HepG2 (cell line): ENCODE results near the gene ZBTB48. TPM values are rescaled to one million over a fixed set of nuclear protein-coding genes. Genes with fewer than 3 reads are reported as not detected.
A peak's percentile ranks its signal among the peaks of the same experiment; 100 is the strongest.

Experiments used
- BORCS8-MEF2B ChIP-seq: sonication (generic); formaldehyde crosslinking; IDR thresholded peaks from 2 replicates; pipeline ENCODE4 v1.8.0; 2022; ENCODE audit warnings: mild to moderate bottlenecking, missing genetic modification reagents
- CENPT ChIP-seq: sonication (generic); formaldehyde crosslinking; IDR thresholded peaks from 2 replicates; pipeline ENCODE4 v1.8.0; 2022; ENCODE audit warnings: low read depth, mild to moderate bottlenecking, moderate library complexity, missing genetic modification reagents
- HMGA1 ChIP-seq: sonication (generic); formaldehyde crosslinking; conservative IDR thresholded peaks from 2 replicates; pipeline ENCODE4 v1.4.0; 2020; ENCODE audit warnings: missing genetic modification reagents
- HNRNPUL1 ChIP-seq: fragments of 200-400 bp; formaldehyde crosslinking; IDR thresholded peaks from 2 replicates; pipeline ENCODE4 v1.6.1; 2017; ENCODE audit warnings: low read depth, mild to moderate bottlenecking, low read length, moderate library complexity
- MAFK ChIP-seq, 2 experiments: IDR thresholded peaks in 1 of 2; conservative IDR thresholded peaks in 1 of 2; 2 replicates each; pipeline ENCODE4 v1.6.1; 2011; ENCODE audit warnings: improper control_type of control experiment in 2 of 2, low read length in 2 of 2
- NCOA2 ChIP-seq: sonication (generic); formaldehyde crosslinking; IDR thresholded peaks from 2 replicates; pipeline ENCODE4 v1.8.0; 2022; ENCODE audit warnings: inconsistent platforms
- NFE2 ChIP-seq: sonication (generic); formaldehyde crosslinking; IDR thresholded peaks from 2 replicates; pipeline ENCODE4 v1.4.0; 2020; ENCODE audit warnings: missing genetic modification reagents
- NFE2L1 ChIP-seq: sonication (generic); formaldehyde crosslinking; IDR thresholded peaks from 2 replicates; pipeline ENCODE4 v1.4.0; 2020; ENCODE audit warnings: missing genetic modification reagents, mild to moderate bottlenecking, borderline replicate concordance
- PAX8 ChIP-seq: sonication (generic); formaldehyde crosslinking; IDR thresholded peaks from 2 replicates; pipeline ENCODE4 v1.8.0; 2022; ENCODE audit warnings: mild to moderate bottlenecking, missing genetic modification reagents, borderline replicate concordance
- TAF1 ChIP-seq: sonication (generic); formaldehyde crosslinking; IDR thresholded peaks from 2 replicates; pipeline ENCODE4 v1.4.0; 2020; ENCODE audit warnings: missing genetic modification reagents
- TEAD3 ChIP-seq: optimal IDR thresholded peaks from 2 replicates; pipeline ENCODE3; 2016; ENCODE audit warnings: borderline replicate concordance
- THAP9 ChIP-seq: sonication (generic); formaldehyde crosslinking; IDR thresholded peaks from 2 replicates; pipeline ENCODE4; 2020; ENCODE audit warnings: missing genetic modification reagents, mild to moderate bottlenecking, borderline replicate concordance
- YEATS2 ChIP-seq: sonication (generic); formaldehyde crosslinking; IDR thresholded peaks from 2 replicates; pipeline ENCODE4 v1.4.0; 2020; ENCODE audit warnings: missing genetic modification reagents, borderline replicate concordance
- ZNF260 ChIP-seq: sonication (generic); formaldehyde crosslinking; IDR thresholded peaks from 2 replicates; pipeline ENCODE4 v1.4.0; 2020; ENCODE audit warnings: missing genetic modification reagents, low read depth, mild to moderate bottlenecking, borderline replicate concordance
- ZNF296 ChIP-seq: sonication (generic); formaldehyde crosslinking; conservative IDR thresholded peaks from 2 replicates; pipeline ENCODE4 v1.5.0; 2020; ENCODE audit warnings: mild to moderate bottlenecking, missing genetic modification reagents
- ZNF331 ChIP-seq: sonication (generic); formaldehyde crosslinking; IDR thresholded peaks from 2 replicates; pipeline ENCODE4 v1.4.0; 2020; ENCODE audit warnings: missing genetic modification reagents
- ZNF558 ChIP-seq: sonication (generic); formaldehyde crosslinking; IDR thresholded peaks from 2 replicates; pipeline ENCODE4 v1.9.0; 2022; ENCODE audit warnings: mild to moderate bottlenecking, missing genetic modification reagents, borderline replicate concordance
- ZNF75D ChIP-seq: sonication (generic); formaldehyde crosslinking; IDR thresholded peaks from 2 replicates; pipeline ENCODE4 v1.8.1; 2023; ENCODE audit warnings: missing genetic modification reagents, mild to moderate bottlenecking, borderline replicate concordance
- ZNF788 ChIP-seq: sonication (generic); formaldehyde crosslinking; IDR thresholded peaks from 2 replicates; pipeline ENCODE4 v1.5.0; 2020; ENCODE audit warnings: mild to moderate bottlenecking, missing genetic modification reagents, borderline replicate concordance
- polyA plus RNA-seq, 8 experiments: library from polyadenylated mRNA; depleted of rRNA in 3 of 8; stranded (reverse) in 7 of 8; unstranded in 1 of 8; fragments of >200 nt; fragmentation: Illumina TruSeq in 4 of 8; extraction: Trizol in 4 of 8; gene quantifications; 2 replicates each; pipeline versions ENCODE4 v1.2.1 to v1.2.3, GENCODE V29; 2011 to 2016; ENCODE audit warnings: low read depth in 4 of 8, missing spikeins in 1 of 8, mixed read lengths in 1 of 8; ENCODE audit not compliant: insufficient read depth in 1 of 8
- total RNA-seq, 5 experiments: library from RNA; depleted of rRNA; stranded (reverse); fragments of >200 nt; fragmentation: Illumina TruSeq; extraction: Trizol; gene quantifications; 2 replicates each; pipeline ENCODE4 v1.2.3, GENCODE V29; 2016; ENCODE audit warnings: low read depth in 1 of 5
- TF ChIP-seq, protein P1 (sequence below): sonication (generic); IDR thresholded peaks from 2 replicates; pipeline ENCODE4 v1.6.1; 2016; ENCODE audit warnings: low read depth, borderline replicate concordance
- TF ChIP-seq, protein P2 (sequence below): sonication (generic); formaldehyde crosslinking; IDR thresholded peaks from 2 replicates; pipeline ENCODE4 v1.4.0; 2020; ENCODE audit warnings: missing genetic modification reagents
- TF ChIP-seq, protein P3 (sequence below): IDR thresholded peaks from 2 replicates; pipeline ENCODE4 v1.6.1; 2018; ENCODE audit warnings: missing genetic modification reagents, mild to moderate bottlenecking, missing compliant biosample characterization

Gene ZBTB48
- total and polyA plus RNA-seq, 2 of the 13 experiments (the other 11 are each of a cell fraction or from before 2014, with no cell fraction given), result 13.0 to 17.1 TPM

DNA sequence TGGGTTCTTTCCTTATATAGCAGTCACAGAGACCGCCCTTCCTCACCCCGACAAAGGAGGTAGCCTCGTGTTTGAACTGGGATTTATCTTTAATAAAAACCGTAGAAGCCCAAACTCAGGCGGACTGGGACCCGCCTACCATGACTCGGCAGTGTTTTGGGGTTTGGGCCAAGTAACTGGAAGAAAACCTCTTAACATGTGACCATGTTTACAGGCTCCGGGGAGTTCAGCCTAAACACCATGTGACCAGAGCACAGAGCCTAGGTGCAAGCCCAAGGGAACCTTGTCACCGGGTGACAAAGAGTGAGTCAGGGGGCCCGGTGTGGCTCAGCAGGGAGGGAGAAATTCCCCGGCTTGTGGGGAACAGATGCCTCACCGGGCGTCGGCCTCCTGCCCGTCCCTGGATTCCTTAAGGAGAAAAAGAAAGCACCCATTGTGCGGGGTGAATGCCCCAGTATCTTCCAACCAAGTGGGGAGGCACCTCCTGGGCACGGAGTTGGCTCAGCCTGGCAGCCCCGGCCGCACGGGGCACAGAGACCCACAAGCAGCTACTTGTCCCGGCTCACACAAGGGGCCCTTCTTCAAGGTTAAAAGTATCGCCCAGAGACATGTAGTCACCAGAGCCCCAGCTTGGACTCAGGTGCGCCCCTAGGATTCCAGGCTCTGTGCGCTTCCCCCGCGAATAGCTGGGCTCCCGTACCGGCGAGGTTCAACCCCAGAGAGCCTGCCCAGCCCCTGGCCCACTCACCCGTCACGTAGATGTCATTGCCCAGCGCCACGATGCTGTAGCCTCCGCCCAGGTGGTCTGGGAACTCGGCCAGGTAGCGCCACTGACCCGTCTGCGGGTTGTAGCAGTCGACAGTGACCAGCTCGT, 21.5 kb downstream of the ZBTB48 start (continued):
- TF ChIP-seq TAF1 (CRISPR knock-in tag), result no peak; the same call in 1 of the 2 replicates
- TF ChIP-seq HMGA1 (CRISPR knock-in tag), result no peak
- TF ChIP-seq, protein P1, sequence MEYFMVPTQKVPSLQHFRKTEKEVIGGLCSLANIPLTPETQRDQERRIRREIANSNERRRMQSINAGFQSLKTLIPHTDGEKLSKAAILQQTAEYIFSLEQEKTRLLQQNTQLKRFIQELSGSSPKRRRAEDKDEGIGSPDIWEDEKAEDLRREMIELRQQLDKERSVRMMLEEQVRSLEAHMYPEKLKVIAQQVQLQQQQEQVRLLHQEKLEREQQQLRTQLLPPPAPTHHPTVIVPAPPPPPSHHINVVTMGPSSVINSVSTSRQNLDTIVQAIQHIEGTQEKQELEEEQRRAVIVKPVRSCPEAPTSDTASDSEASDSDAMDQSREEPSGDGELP, result no peak
- TF ChIP-seq ZNF296, result peak; percentile 35; the same call in 1 of the 2 replicates
- TF ChIP-seq ZNF558, result 0 out of 2 replicates have a peak, but pooled peaks have one; percentile 24
- TF ChIP-seq, protein P2, sequence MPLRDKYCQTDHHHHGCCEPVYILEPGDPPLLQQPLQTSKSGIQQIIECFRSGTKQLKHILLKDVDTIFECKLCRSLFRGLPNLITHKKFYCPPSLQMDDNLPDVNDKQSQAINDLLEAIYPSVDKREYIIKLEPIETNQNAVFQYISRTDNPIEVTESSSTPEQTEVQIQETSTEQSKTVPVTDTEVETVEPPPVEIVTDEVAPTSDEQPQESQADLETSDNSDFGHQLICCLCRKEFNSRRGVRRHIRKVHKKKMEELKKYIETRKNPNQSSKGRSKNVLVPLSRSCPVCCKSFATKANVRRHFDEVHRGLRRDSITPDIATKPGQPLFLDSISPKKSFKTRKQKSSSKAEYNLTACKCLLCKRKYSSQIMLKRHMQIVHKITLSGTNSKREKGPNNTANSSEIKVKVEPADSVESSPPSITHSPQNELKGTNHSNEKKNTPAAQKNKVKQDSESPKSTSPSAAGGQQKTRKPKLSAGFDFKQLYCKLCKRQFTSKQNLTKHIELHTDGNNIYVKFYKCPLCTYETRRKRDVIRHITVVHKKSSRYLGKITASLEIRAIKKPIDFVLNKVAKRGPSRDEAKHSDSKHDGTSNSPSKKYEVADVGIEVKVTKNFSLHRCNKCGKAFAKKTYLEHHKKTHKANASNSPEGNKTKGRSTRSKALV, result peak; percentile 9; the same call in 1 of the 2 replicates
- peak; percentile 42; the same call in 1 of the 2 replicates for TF ChIP-seq THAP9 (CRISPR knock-in tag)
- TF ChIP-seq NFE2, result peak; percentile 95
- TF ChIP-seq CENPT (CRISPR knock-in tag), result peak; percentile 2; the same call in 1 of the 2 replicates
- TF ChIP-seq HNRNPUL1, result no peak
- TF ChIP-seq ZNF331 (CRISPR knock-in tag), result no peak
- no peak for TF ChIP-seq ZNF75D
- no peak for TF ChIP-seq BORCS8-MEF2B
- TF ChIP-seq NFE2L1 (CRISPR knock-in tag), result peak; percentile 84; the same call in 1 of the 2 replicates
- TF ChIP-seq YEATS2 (CRISPR knock-in tag), result 0 out of 2 replicates have a peak, but pooled peaks have one; percentile 16
- TF ChIP-seq ZNF788 (CRISPR knock-in tag), result 0 out of 2 replicates have a peak, but pooled peaks have one; percentile 5
- TF ChIP-seq ZNF260, result no peak
- no peak for TF ChIP-seq NCOA2
- 0 out of 4 replicates have a peak, but pooled peaks of 1 of the 2 experiments have one; percentile 38 for TF ChIP-seq MAFK (conservative IDR thresholded peaks at IDR 0.05 in 1 of 2, IDR thresholded peaks at IDR 0.05 in 1 of 2; ENCODE audit: low read length in 2 of 2)
- TF ChIP-seq PAX8, result no peak
- no peak for TF ChIP-seq TEAD3 (CRISPR knock-in tag)
- TF ChIP-seq, protein P3, sequence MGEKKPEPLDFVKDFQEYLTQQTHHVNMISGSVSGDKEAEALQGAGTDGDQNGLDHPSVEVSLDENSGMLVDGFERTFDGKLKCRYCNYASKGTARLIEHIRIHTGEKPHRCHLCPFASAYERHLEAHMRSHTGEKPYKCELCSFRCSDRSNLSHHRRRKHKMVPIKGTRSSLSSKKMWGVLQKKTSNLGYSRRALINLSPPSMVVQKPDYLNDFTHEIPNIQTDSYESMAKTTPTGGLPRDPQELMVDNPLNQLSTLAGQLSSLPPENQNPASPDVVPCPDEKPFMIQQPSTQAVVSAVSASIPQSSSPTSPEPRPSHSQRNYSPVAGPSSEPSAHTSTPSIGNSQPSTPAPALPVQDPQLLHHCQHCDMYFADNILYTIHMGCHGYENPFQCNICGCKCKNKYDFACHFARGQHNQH, result peak; percentile 57; the same call in 1 of the 2 replicates
